GM18858 (cell line): ENCODE results near the gene BPIFB1.

ENCODE experiments used
- ATAC-seq: cut with Tn5 transposase; IDR thresholded peaks from one replicate; pipeline ENCODE4 v1.9.1; 2021; ENCODE audit not compliant: unreplicated experiment

BPIFB1 gene

GRCh38 chr20:33282991-33283555, at the start of gene BPIFB1:
TSS of gene BPIFB1 (plus strand) at chr20:33283214. CDS start at chr20:33286074, 2,860 bp downstream.
- ATAC-seq, result no peak

GRCh38 chr20:33234050-33234449, 49.0 kb upstream of the BPIFB1 start:
- no peak for ATAC-seq

GRCh38 chr20:33235696-33236095, 47.3 kb upstream of the BPIFB1 start, which contains the start of gene BPIFA1:
TSS of gene BPIFA1 (plus strand) at chr20:33235996. CDS start at chr20:33237712, 1,716 bp downstream.
- ATAC-seq, result no peak

GRCh38 chr20:33236351-33236750, 46.7 kb upstream of the BPIFB1 start:
- no peak for ATAC-seq

GRCh38 chr20:33237989-33238388, 45.0 kb upstream of the BPIFB1 start:
- ATAC-seq, result no peak

GRCh38 chr20:33239418-33239817, 43.6 kb upstream of the BPIFB1 start:
- ATAC-seq, result no peak

- no peak for ATAC-seq
Measured at GRCh38 chr20:33239979-33240736, 42.9 kb upstream of the BPIFB1 start.

GRCh38 chr20:33240923-33241322, 42.1 kb upstream of the BPIFB1 start:
- no peak for ATAC-seq

GRCh38 chr20:33242319-33243100, 40.5 kb upstream of the BPIFB1 start:
- no peak for ATAC-seq

- no peak for ATAC-seq
Measured at GRCh38 chr20:33246077-33246476, 36.9 kb upstream of the BPIFB1 start.

GRCh38 chr20:33249456-33249855, 33.6 kb upstream of the BPIFB1 start:
- no peak for ATAC-seq

GRCh38 chr20:33250666-33251065, 32.3 kb upstream of the BPIFB1 start:
- no peak for ATAC-seq

GRCh38 chr20:33251496-33251895, 31.5 kb upstream of the BPIFB1 start:
- ATAC-seq, result no peak

- ATAC-seq, result no peak
Measured at GRCh38 chr20:33252460-33252859, 30.6 kb upstream of the BPIFB1 start.

GRCh38 chr20:33255005-33255404, 28.0 kb upstream of the BPIFB1 start:
- ATAC-seq, result no peak

- no peak for ATAC-seq
Measured at GRCh38 chr20:33257237-33257636, 25.8 kb upstream of the BPIFB1 start.

GRCh38 chr20:33259371-33259770, 23.6 kb upstream of the BPIFB1 start:
- ATAC-seq, result no peak

- ATAC-seq, result no peak
Measured at GRCh38 chr20:33261465-33261864, 21.5 kb upstream of the BPIFB1 start.

- no peak for ATAC-seq
Measured at GRCh38 chr20:33262658-33263065, 20.4 kb upstream of the BPIFB1 start.

- ATAC-seq, result no peak
Measured at GRCh38 chr20:33263784-33264183, 19.2 kb upstream of the BPIFB1 start.

- ATAC-seq, result no peak
Measured at GRCh38 chr20:33267701-33268100, 15.3 kb upstream of the BPIFB1 start.
